Measurements from ENCODE around the gene SCGB3A1. TPM values are rescaled to one million over a fixed set of nuclear protein-coding genes. Genes with fewer than 3 reads are reported as not detected.

Gene SCGB3A1
- total and polyA plus RNA-seq, 2 experiments from 2014 or later: not detected

DNA sequence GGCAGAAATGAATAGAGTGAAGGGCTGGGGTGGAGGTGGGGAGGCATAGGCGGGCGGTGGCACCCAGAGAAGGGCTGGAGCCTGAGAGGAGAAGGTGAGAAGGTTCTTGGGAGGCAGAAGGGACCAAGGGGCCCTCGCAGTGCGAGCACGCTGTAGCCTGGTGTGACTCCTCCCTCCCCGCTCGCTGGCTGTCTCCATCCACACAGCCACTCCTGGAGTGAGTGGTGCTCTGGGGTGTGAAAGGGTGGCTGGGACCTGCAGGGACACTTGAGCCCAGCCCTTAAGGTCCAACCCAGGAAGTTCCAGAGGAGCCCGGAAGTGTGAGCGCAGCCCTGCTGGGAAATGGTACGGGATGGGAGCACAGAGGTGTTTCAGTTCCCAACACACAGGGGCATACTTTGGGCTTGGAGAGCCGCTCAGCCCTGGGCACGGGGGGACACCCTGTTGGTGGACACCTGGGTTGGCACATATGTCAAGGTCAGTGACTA, 9.3 kb upstream of the SCGB3A1 start:
- Histone ChIP-seq H3K79me2 (ENCODE audit: insufficient read depth) (no peaks in the 10 kb centered on the region), H3K4me1 (ENCODE audit: insufficient read depth) (no peaks in the 10 kb centered on the region), H3K36me3 (ENCODE audit: low read depth) (no peaks in the 10 kb centered on the region), H3K9me2 (ENCODE audit: insufficient read depth) (no peaks in the 10 kb centered on the region), H3K9me3 (ENCODE audit: low read depth) (no peaks in the 10 kb centered on the region), H3K4me3 (no peak overlapping the region), H3K9ac (no peak overlapping the region), H2AFZ (no peak overlapping the region), H3K27ac (no peak overlapping the region), H3F3A (ENCODE audit: insufficient read depth) (no peaks in the 10 kb centered on the region), H3K27me3 (replicated peaks; ENCODE audit: insufficient read depth) (no peaks in the 10 kb centered on the region; the same call in 1 of the 2 replicates), H3K4me2 (ENCODE audit: unreplicated experiment) (no peak overlapping the region), H4K20me1 (ENCODE audit: insufficient read depth) (no peaks in the 10 kb centered on the region)
- TF ChIP-seq EZH2phosphoT487 (IDR thresholded peaks at IDR 0.05; ENCODE audit: insufficient read depth, low read depth) (no peak), EZH2 (IDR thresholded peaks at IDR 0.05; ENCODE audit: insufficient read depth, poor library complexity, severe bottlenecking) (no peak)
- in situ Hi-C loops (cut with MboI): no loop called here
- 83 to 84% methylated on average over 12 of the region's 12 CpGs for WGBS, 2 experiments (ENCODE audit: low coverage in 1 of 2, low lambda C conversion rate in 2 of 2, missing lambda C conversion rate in 2 of 2)
- no peak for DNase-seq

DNA sequence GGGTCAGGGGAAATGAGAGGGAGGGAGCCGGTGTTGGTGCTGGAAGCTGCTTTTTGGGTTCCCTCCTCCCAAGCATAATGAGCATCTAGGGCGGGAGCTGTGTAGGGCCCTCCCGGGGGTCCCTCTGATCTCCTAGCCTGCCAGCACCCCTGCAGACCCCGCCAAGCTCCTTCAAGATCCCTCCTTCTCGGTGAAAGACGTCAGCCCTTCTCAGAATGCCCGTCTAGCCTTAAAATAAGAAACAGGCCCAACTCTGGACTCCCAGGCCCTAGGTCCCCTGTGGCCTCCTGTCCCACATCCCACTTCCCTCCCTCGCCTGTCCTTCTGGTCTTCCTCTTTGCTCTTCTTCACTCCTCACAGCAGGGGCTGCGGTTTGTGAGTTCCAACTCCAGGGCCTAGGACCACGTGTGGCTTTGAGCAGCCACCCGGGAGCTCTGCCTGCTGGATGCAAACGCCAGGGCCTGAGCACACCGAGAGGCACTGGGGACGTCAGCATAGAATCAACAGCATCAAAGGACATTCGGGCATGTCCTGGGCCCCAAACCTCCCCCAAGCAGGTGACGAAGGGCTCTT, 8.8 kb upstream of the SCGB3A1 start:
- Histone ChIP-seq H3F3A (ENCODE audit: insufficient read depth) (no peaks in the 10 kb centered on the region), H3K27ac (no peak overlapping the region), H3K9me3 (ENCODE audit: low read depth) (no peaks in the 10 kb centered on the region), H3K27me3 (replicated peaks; ENCODE audit: insufficient read depth) (no peaks in the 10 kb centered on the region; the same call in 1 of the 2 replicates), H3K9me2 (ENCODE audit: insufficient read depth) (no peaks in the 10 kb centered on the region), H3K9ac (no peak overlapping the region), H3K79me2 (ENCODE audit: insufficient read depth) (no peaks in the 10 kb centered on the region), H3K36me3 (ENCODE audit: low read depth) (no peaks in the 10 kb centered on the region), H3K4me3 (no peak overlapping the region), H4K20me1 (ENCODE audit: insufficient read depth) (no peaks in the 10 kb centered on the region), H2AFZ (no peak overlapping the region), H3K4me1 (ENCODE audit: insufficient read depth) (no peaks in the 10 kb centered on the region), H3K4me2 (ENCODE audit: unreplicated experiment) (no peak overlapping the region)
- TF ChIP-seq EZH2phosphoT487 (IDR thresholded peaks at IDR 0.05; ENCODE audit: insufficient read depth, low read depth) (no peak), EZH2 (IDR thresholded peaks at IDR 0.05; ENCODE audit: insufficient read depth, poor library complexity, severe bottlenecking) (no peak)
- no peak for DNase-seq
- 25 to 30% methylated on average over 15 to 16 of the region's 16 CpGs for WGBS, 2 experiments (ENCODE audit: low coverage in 1 of 2, low lambda C conversion rate in 2 of 2, missing lambda C conversion rate in 2 of 2)
- in situ Hi-C loops (cut with MboI): no loop called here

DNA sequence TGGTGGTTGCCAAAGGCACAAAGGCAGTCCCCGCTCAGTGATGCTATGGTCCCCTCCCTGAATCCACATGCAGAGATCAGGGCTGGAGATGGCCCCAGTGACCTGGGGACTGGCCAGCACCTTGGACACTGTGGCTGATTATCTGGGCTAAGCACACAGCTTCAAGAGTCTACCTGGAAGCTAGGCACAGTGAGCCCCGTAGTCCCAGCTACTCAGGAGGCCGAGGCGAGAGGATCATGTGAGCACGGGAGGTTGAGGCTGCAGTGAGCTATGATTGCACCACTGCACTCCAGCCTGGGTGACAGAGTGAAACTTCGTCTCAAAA, 8.3 kb upstream of the SCGB3A1 start:
- in situ Hi-C loops (cut with MboI): no loop called here
- H3F3A ChIP-seq (ENCODE audit: insufficient read depth): no peaks in the 10 kb centered on the region
- no peaks in the 10 kb centered on the region for H3K36me3 ChIP-seq (ENCODE audit: low read depth)
- H2AFZ ChIP-seq: no peak overlapping the region
- H3K79me2 ChIP-seq (ENCODE audit: insufficient read depth): no peaks in the 10 kb centered on the region
- no peaks in the 10 kb centered on the region for H3K9me2 ChIP-seq (ENCODE audit: insufficient read depth)
- no peak for DNase-seq
- WGBS, 2 experiments (ENCODE audit: low coverage in 1 of 2, low lambda C conversion rate in 2 of 2, missing lambda C conversion rate in 2 of 2): 75 to 85% methylated on average over 5 to 6 of the region's 6 CpGs
- H3K9ac ChIP-seq: no peak overlapping the region
- H3K27ac ChIP-seq: no peak overlapping the region
- H3K4me2 ChIP-seq (ENCODE audit: unreplicated experiment): no peak overlapping the region
- H4K20me1 ChIP-seq (ENCODE audit: insufficient read depth): no peaks in the 10 kb centered on the region
- H3K4me3 ChIP-seq: no peak overlapping the region
- H3K4me1 ChIP-seq (ENCODE audit: insufficient read depth): no peaks in the 10 kb centered on the region
- no peaks in the 10 kb centered on the region for H3K27me3 ChIP-seq (replicated peaks; ENCODE audit: insufficient read depth)
- TF ChIP-seq EZH2phosphoT487 (IDR thresholded peaks at IDR 0.05; ENCODE audit: insufficient read depth, low read depth) (no peak), EZH2 (IDR thresholded peaks at IDR 0.05; ENCODE audit: insufficient read depth, poor library complexity, severe bottlenecking) (no peak)
- H3K9me3 ChIP-seq (ENCODE audit: low read depth): no peaks in the 10 kb centered on the region

DNA sequence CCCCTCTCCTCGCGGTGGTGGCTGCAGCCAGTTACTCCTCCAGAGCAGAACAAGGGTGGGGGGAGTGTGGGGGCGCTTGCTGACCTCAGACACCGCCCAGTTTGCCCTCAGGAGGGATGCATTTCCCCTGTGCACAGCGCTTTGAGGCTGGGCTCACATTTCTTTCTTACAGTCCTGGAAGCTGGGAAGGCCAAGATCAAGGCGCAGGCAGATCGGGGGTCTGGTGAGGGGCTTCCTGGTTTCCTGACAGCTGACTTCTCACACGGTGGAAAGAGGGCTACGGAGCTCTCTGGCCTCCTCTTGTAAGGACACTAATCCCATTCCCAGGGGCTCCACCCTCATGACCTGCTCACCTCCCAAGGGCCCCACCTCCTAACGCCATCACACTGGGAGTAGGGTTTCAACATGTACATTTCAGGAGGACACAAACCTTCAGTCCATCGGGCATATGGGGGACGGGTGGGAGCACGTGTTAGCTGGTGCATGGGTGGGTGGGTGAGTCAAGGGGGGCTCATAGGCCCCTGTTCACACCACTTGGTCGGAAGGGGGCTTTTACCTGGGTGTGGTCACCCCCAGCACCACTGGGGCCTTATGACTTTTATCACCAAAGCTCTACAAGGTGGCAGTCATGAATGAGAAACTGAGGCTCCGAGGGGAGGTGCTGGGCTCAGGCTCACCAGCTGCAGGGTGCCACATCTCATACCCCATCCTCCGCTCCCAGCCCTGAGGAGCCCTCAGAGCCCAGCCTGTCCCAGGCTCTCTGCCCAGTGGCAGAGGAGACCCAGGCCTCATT, 7.7 kb upstream of the SCGB3A1 start:
- Histone ChIP-seq H3K27me3 (replicated peaks; ENCODE audit: insufficient read depth) (no peaks in the 10 kb centered on the region), H3K9me3 (ENCODE audit: low read depth) (no peaks in the 10 kb centered on the region), H3K4me3 (no peak overlapping the region), H3K36me3 (ENCODE audit: low read depth) (no peaks in the 10 kb centered on the region), H3K4me2 (ENCODE audit: unreplicated experiment) (no peak overlapping the region), H3K4me1 (ENCODE audit: insufficient read depth) (no peaks in the 10 kb centered on the region), H3K9ac (no peak overlapping the region), H3K9me2 (ENCODE audit: insufficient read depth) (no peaks in the 10 kb centered on the region), H3K79me2 (ENCODE audit: insufficient read depth) (no peaks in the 10 kb centered on the region), H3F3A (ENCODE audit: insufficient read depth) (no peaks in the 10 kb centered on the region), H4K20me1 (ENCODE audit: insufficient read depth) (no peaks in the 10 kb centered on the region), H2AFZ (no peak overlapping the region), H3K27ac (no peak overlapping the region)
- WGBS, 2 experiments (ENCODE audit: low coverage in 1 of 2, low lambda C conversion rate in 2 of 2, missing lambda C conversion rate in 2 of 2): 52 to 53% methylated on average over 12 to 16 of the region's 16 CpGs
- no peak for DNase-seq
- TF ChIP-seq EZH2phosphoT487 (IDR thresholded peaks at IDR 0.05; ENCODE audit: insufficient read depth, low read depth) (no peak), EZH2 (IDR thresholded peaks at IDR 0.05; ENCODE audit: insufficient read depth, poor library complexity, severe bottlenecking) (no peak)
- in situ Hi-C loops (cut with MboI): no loop called here

Data from GM23248 (cell line).